Psoas muscle (tissue), 8 donors: ENCODE results near the gene WBP2. TPM values are rescaled to one million over a fixed set of nuclear protein-coding genes. Genes with fewer than 3 reads are reported as not detected.
"Not testable (repeated sequence)": the region's sequence is repeated elsewhere in the genome, so short reads cannot be mapped to it uniquely, and the experiment has no call there.

ENCODE experiments used
- ATAC-seq, 4 donors: fragments of 200-7000 bp; cut with Tn5 transposase; one replicate each; pipeline ENCODE4 v1.9.1; 2020; ENCODE audit warnings: moderate library complexity in 3 of 4, mild to moderate bottlenecking in 2 of 4
- DNase-seq, 2 donors: peaks; one replicate each; pipeline ENCODE4 v3.0.0-alpha.2; 2020
- H3K27ac ChIP-seq: fragments of 200-600 bp; one replicate; pipeline ENCODE4 v1.8.0; 2022
- H3K27me3 ChIP-seq, 3 donors: fragments of 200-600 bp in 1 of 3; one replicate each; pipeline versions ENCODE4 v1.6.1 to v1.8.0; 2013 to 2022; ENCODE audit warnings: low read length in 2 of 3, mild to moderate bottlenecking in 2 of 3, moderate library complexity in 1 of 3; ENCODE audit not compliant: insufficient read depth in 3 of 3
- H3K36me3 ChIP-seq, 2 donors: fragments of 200-600 bp in 1 of 2; one replicate each; pipeline versions ENCODE4 v1.6.1 to v1.8.0; 2013 to 2022; ENCODE audit warnings: low read depth in 1 of 2, mild to moderate bottlenecking in 1 of 2, moderate library complexity in 1 of 2; ENCODE audit not compliant: insufficient read depth in 1 of 2
- H3K4me1 ChIP-seq: fragments of 200-600 bp; one replicate; pipeline ENCODE4 v1.8.0; 2022
- H3K4me3 ChIP-seq: fragments of 200-600 bp; one replicate; pipeline ENCODE4 v1.8.0; 2022; ENCODE audit warnings: mild to moderate bottlenecking
- H3K9me3 ChIP-seq: fragments of 200-600 bp; one replicate; pipeline ENCODE4 v1.8.0; 2022
- CTCF ChIP-seq: fragments of 200-600 bp; IDR thresholded peaks from one replicate; pipeline ENCODE4 v1.8.0; 2022; ENCODE audit warnings: antibody characterized with exemption
- WGBS, 3 donors: extraction: QIAGEN DNeasy Blood & Tissue Kit; methylation state at CpG; one replicate each; pipeline versions ENCODE4 v1.1.6 to v1.1.7; 2013; 5-methylcytosine and 5-hydroxymethylcytosine counted together
- intact Hi-C, 2 donors: fragments of 100-400 bp; cut with DNase I; formaldehyde crosslinking; loops; one replicate each; pipeline versions ENCODE4 v1.11.0 to v1.14.2; 2022
- polyA plus RNA-seq, 3 donors: library from polyadenylated mRNA; stranded (reverse); fragments of 200-250 nt; gene quantifications; one replicate each; pipeline ENCODE4 v1.2.3, GENCODE V29; 2013
- total RNA-seq, 4 donors: library from RNA; stranded (reverse); fragmentation: NEBNext Ultra II Directional in 2 of 4; extraction: Animal tissue kit (Norgen Biotek cat#: 25700) in 2 of 4; gene quantifications; one replicate each; pipeline versions ENCODE4 v1.2.1 to v1.2.4, GENCODE V29; 2021 to 2023
- donor health status: healthy with polysubstance abuse.
- donor health status: DM: no; HTN: no; CAD: no; lungs with moderate emphysema.
- donor health status: Bipolar disorder and iron deficiency.
- donor health status: healthy.
- donor health status: DM: yes; HTN: yes; CAD: no.
- donor health status: DM: no; HTN: no; CAD: no.
- donor health status: DM: no; HTN: no; CAD: no.
- donor health status: DM: yes; HTN: yes; CAD: no.

Gene WBP2
- total and polyA plus RNA-seq, 7 donors: 109 to 278 (median 149) TPM

GRCh38 chr17:75874323-75875181 lies 19.4 kb upstream of the WBP2 start:
- Histone ChIP-seq H3K27me3 (no peaks in the 10 kb centered on the region), H3K27ac (peak overlapping the region; percentile 90), H3K36me3 (peaks cover 0 to 20% of the 10 kb centered on the region in 2 donors), H3K4me3 (no peak overlapping the region), H3K4me1 (peaks cover 44% of the 10 kb centered on the region), H3K9me3 (no peaks in the 10 kb centered on the region)
- intact Hi-C loops: no loop called here
- DNase-seq (no peak), ATAC-seq (no peak)
- no peak for TF ChIP-seq CTCF
- 83 to 89% (median 88%) methylated on average over 38 of the region's 38 CpGs for WGBS, 3 donors

GRCh38 chr17:75873587-75874322 lies 18.6 kb upstream of the WBP2 start:
- H3K4me3 ChIP-seq: no peak overlapping the region
- H3K27ac ChIP-seq: peak overlapping the region; percentile 90
- no peak for TF ChIP-seq CTCF
- WGBS, 3 donors: 35 to 44% (median 41%) methylated on average over 11 of the region's 11 CpGs
- peaks cover 0 to 20% of the 10 kb centered on the region in 2 donors for H3K36me3 ChIP-seq
- ATAC-seq (peak in 1 of 4 donors; percentile 31), DNase-seq (no peak)
- intact Hi-C loops: no loop called here
- H3K4me1 ChIP-seq: peaks cover 49% of the 10 kb centered on the region
- no peaks in the 10 kb centered on the region for H3K9me3 ChIP-seq
- H3K27me3 ChIP-seq: no peaks in the 10 kb centered on the region

GRCh38 chr17:75872434-75873351 lies 17.6 kb upstream of the WBP2 start:
- Histone ChIP-seq H3K27ac (peak overlapping the region; percentile 90), H3K4me1 (peaks cover 49% of the 10 kb centered on the region), H3K9me3 (no peaks in the 10 kb centered on the region), H3K4me3 (no peak overlapping the region), H3K36me3 (peaks cover 0 to 20% of the 10 kb centered on the region in 2 donors), H3K27me3 (no peaks in the 10 kb centered on the region)
- no peak for TF ChIP-seq CTCF
- 22 to 25% (median 23%) methylated on average over 13 of the region's 13 CpGs for WGBS, 3 donors
- ATAC-seq: peak; percentile 53 to 73 (median 70)
- intact Hi-C loops: no loop called here
- DNase-seq: peak; percentile 81 to 89

- H3K9me3 ChIP-seq, H3K27me3 ChIP-seq, ATAC-seq, intact Hi-C loops, DNase-seq, H3K4me3 ChIP-seq: not testable (repeated sequence)
- Histone ChIP-seq H3K4me1 (peaks cover 31% of the 10 kb centered on the region), H3K27ac (peak overlapping the region; percentile 53), H3K36me3 (peaks cover 0 to 15% of the 10 kb centered on the region in 2 donors)
- 67 to 73% (median 68%) methylated on average over 10 of the region's 10 CpGs for WGBS, 3 donors
Measured at GRCh38 chr17:75870228-75870627, 15.1 kb upstream of the WBP2 start.
